DOHH2 (cell line): ENCODE data around the gene SEMA4G.

Experiments
- CTCF ChIP-seq: fragments of 200-600 bp; sonication (generic); IDR thresholded peaks from one replicate; pipeline ENCODE4 v1.5.1; 2014; ENCODE audit warnings: antibody characterized with exemption, mild to moderate bottlenecking, low read depth, low read length; ENCODE audit not compliant: poor library complexity, severe bottlenecking
- EZH2phosphoT487 ChIP-seq: fragments of 200-600 bp; sonication (generic); IDR thresholded peaks from 2 replicates; pipeline ENCODE4 v1.6.1; 2017; ENCODE audit warnings: borderline replicate concordance, mild to moderate bottlenecking, antibody characterized with exemption, low read length, moderate library complexity, mixed read lengths

GRCh38 chr10:100968863-100969186, 479 bp upstream of the SEMA4G start:
- TF ChIP-seq CTCF (no peak), EZH2phosphoT487 (no peak)
